GM18526 (cell line): ENCODE data around the gene TBXAS1.

Experiments used
- POLR2A ChIP-seq: IDR thresholded peaks from 3 replicates; pipeline ENCODE4 v1.6.1; 2011; ENCODE audit not compliant: insufficient read length; ENCODE audit errors: extremely low read depth

TBXAS1 gene

DNA sequence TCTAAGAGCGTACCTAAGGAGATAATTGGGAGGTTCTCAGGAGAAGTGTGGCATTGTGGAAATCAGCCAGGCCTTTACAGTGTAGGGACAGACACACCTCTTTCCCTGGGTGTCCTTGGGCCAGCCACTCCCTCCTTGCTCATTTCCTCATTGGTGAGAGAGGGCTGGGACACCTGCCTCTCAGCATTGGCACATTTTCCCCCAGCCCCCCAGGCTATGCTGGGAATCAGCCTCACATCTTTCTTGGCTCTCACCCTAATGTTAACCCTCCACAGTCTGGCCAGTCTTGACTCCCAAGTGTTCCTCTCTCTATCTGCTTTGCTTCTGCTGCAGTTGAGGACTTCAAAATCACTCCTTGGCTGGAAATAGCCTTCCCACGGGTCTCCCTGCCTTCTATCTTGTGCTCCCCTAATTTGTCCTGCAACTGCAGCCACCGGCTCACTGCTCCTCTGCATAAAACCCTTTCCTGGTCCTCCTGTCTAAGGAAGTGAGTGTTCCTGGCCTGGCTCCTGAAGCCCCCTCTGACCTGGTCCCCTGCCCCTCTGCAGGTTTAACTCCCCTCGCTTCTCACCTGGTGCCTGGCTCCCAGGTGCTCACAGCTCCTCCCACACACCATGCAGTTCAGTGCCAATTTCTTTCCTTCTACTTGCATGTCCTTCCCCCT is 15.8 kb downstream of the TBXAS1 start:
- TF ChIP-seq POLR2A = no peak

DNA sequence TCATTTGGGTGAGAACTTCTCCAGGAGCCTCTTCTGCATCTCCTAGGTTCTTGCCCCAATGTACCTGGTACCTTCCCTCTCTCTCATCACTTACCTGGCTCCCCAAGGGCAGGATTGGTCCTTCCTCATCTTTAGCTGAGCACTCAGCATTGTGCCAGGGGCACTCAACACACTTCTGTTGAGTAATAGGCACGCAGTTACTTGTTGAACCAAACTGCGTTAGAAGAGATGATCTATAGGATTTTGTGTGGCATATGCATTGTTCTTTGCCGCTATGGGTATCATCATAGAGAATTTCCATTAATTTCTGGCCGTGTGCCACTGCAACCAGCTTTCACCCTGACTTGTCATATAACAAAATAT is 16.4 kb downstream of the TBXAS1 start:
- TF ChIP-seq POLR2A = no peak

DNA sequence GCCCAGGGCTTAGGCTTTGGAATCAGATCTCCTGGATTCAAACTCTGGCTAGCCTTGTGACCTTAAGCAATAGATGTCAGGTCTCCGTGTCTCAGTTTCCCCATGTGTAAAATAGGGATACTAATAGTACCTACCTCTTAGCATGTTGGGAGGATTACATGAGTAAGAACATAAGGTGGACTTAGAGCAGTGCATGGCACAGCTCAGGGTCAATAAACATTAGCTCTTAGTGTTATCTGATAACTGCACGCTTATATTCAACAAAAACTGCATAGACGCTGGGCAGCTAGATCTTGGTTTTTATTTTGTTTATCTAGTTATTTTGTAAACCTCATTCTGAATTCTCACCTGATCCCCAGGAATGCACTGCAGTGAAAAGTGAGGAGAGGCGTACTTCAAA is 17.2 kb downstream of the TBXAS1 start:
- TF ChIP-seq POLR2A = no peak

DNA sequence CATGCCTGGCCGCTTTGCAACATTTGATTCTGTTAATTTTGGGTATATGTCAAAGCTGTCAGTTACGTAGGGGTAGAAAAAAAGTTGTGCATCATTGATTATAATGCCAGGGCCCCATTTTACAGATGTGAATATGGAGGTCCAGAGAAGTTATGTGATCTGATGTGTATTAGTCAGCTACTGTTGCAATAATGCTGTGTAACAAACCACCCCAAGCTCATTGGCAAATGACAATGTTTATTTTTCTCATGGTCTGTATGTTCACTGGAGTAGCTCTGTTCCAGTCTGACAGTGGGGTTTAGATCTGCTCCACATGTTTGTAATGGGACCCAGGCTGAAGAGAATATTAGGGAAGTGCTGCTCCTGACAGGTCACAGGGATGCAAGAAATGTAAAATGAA is 19.2 kb downstream of the TBXAS1 start:
- TF ChIP-seq POLR2A = no peak

DNA sequence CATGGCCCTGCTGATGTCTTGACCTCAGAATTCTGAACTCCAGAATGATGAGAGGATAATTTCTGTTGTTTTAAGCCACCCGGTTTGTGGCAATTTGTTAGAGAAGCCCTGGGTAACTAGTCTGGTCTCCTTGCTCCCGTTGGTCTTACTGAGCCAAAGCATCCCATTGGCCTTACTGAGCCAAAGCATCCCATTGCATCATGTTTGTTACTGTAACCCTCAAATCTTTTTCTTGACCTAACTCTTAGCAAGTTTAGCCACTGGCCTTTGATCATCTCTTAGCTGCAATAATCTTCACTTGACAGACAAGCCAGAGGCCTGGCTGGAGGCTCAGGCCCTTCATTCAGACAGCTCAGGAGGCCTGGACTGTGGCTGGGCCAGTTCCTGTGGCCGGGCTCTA is 21.8 kb downstream of the TBXAS1 start:
- TF ChIP-seq POLR2A = no peak

DNA sequence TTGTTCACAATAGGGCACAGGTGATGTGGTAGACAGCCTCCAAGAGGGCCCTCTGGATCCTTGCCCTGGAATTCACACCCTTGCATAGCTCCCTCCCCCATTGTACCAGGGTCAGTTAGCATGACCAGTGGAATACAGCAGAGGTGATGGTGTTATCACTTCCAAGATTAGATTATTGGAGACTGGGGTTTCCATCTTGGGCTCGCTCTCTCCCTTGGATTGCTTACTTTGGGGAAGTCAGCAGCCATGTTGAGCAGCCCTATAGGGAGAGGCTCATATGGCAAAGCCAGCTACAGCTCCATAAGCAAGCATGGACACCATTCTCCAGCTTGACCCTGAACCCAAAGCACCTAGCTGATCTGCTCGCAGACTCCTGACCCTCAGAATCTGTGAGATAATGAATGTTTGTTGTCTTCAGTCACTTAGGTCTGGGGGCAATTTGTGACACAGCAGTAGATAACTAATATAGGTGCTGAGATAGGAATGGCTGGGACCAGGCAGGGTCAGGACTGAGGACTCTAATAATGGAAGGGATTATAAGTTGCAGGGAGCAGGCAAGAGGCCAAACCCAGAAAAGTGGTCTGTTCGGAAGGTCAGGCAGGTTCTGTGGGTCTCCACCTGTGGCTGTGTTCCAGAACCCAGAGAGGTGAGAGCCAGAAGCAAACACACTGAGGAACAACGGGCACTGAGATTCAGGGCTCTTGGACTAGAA is 22.9 kb downstream of the TBXAS1 start:
- TF ChIP-seq POLR2A = no peak

DNA sequence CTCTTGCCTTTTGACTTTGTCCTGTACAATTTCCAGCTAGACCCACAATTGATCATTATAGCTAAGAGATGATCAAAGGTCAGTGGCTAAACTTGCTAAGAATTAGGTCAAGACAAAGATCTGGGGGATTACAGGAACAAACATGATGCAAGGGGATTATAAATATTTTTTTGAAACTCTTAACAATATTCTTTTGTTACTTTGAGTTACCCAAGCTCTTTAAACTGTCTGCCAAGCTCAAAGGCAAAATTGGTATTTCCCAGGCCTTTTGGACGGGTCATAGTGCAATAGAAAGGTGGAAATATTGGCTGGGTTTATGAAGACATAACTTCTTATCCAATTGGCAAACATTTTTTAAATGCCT is 23.4 kb downstream of the TBXAS1 start:
- no peak for TF ChIP-seq POLR2A

DNA sequence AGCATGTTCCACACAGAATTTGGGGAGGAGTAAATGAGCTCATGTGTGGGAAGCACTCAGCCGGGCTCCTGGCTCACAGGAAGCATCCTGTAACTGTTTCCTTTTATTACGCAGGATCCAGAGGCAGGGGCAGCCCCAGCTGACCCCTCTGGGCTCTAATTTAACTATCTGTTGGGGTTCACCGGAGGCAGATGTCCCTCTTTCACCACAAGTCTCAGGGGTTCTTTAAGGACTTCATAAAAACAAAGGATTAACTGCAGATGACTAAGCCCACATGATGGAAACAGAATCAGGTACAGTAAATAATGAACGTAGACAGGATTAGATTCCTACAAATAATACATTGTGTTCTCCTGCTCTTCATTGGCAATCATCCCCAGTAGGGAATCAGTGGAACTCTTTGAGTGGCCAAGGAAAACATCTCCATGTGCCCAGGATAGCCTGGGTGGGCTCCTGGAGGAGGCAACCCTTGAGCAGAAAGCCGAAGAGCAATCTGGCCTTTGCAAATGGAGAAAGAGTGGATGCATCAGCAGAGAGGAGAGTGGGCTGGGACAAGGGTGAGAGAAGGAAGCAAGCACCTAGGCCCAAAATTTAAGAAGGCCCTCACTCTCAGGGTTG is 24.6 kb downstream of the TBXAS1 start:
- no peak for TF ChIP-seq POLR2A

DNA sequence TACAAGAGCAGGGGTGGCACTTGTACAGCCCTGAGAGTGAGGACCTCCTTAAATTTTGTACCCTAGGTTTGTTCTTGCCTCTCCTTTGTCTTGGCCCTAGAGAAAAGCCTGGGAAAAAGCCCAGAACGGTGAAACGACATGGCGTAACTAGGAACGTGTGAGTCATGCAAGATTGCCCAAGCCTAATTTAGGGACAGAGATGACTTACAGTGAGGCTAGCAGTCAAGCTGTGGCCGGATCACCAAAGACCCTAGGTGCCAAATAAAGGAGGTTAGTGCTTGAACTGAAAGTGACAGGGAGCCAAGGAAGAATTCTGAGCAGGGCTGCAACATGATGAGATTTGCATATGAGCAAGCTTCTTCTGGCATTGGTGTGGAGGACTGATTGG is 25.1 kb downstream of the TBXAS1 start:
- no peak for TF ChIP-seq POLR2A

DNA sequence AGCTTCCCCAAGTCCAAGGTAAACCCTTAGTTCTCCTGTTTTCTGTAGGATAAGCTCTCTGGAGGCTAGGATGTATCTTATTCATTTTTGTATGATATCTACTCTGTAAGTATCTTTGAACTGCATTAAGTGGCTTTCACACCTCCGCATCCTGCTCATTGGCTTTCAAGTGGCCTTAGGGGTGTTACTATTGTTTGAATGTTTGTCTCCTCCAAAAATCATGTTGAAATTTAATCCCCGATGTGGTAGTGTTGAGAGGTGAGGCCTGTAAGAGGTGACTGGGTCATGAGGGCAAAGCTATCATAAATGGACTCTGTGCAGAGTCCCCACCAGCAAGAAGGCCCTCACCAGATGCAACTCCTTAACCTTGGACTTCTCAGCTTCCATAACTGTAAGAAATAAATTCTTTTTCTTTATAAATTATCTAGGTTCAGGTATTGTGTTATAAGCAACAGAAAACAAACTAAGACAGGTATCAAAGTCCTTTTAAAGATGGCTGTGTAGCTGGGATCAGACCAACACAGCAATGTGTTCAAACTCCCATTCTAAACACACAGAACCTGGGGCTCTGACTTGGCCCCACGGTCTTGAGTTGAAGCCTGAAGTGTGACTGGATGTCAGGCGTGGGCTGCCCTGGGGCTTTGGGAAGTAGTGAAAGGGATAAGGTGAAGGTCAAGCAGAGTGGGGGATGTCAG is 25.9 kb downstream of the TBXAS1 start:
- TF ChIP-seq POLR2A = no peak

DNA sequence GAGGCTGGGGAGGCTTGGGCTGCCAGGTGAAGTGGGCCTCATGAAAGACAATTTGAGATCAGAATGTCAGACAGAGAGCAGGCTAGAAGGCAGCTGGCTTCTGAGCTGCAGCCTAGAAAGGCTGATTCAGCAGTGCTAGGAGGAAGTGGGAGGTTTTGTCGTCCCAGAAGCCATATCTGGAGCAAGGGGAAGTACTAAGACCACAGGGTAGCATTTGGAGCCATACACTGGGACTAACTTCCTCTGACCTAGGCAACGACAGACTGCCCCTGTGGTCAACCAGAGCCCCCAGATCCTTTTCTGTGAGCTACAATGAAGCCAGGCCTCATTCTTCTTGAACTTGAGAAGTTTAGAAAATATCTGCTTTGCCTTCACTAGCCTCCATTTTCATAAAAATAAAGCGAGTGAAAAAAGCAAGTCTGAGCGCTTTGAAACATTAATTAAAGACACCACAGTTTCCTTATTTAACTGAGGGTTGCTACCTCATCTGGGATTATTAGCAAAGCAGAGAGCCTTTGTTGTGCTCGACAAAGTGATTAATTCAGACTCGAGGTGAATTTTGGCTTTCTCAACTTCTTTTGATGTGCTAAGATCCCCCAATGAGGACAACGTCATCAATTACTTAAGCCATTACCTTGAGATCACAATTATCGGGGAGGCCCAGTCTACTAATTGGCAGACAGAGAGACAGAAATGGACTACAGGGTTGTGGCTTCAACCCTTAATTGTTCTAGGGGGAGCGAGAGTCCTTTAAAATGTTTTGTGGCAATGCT is 26.6 kb downstream of the TBXAS1 start:
- TF ChIP-seq POLR2A = no peak

DNA sequence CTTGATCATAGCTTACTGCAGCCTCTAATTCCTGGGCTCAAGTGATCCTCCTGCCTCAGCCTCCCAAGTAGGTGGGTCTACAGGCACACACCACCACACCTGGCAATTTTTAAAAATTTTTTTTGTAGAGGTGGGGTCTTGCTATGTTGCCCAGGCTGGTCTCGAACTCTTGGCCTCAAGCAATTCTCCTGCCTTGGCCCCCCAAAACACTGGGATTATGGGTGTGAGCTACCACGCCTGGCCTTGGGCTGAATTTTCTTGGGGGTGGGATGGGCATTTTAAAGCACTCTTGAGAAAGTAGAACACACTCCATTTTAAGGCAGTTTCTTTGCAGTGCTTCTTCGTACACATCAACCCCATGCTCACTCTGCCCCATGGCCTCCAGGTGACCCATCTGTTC is 28.7 kb downstream of the TBXAS1 start:
- no peak for TF ChIP-seq POLR2A

DNA sequence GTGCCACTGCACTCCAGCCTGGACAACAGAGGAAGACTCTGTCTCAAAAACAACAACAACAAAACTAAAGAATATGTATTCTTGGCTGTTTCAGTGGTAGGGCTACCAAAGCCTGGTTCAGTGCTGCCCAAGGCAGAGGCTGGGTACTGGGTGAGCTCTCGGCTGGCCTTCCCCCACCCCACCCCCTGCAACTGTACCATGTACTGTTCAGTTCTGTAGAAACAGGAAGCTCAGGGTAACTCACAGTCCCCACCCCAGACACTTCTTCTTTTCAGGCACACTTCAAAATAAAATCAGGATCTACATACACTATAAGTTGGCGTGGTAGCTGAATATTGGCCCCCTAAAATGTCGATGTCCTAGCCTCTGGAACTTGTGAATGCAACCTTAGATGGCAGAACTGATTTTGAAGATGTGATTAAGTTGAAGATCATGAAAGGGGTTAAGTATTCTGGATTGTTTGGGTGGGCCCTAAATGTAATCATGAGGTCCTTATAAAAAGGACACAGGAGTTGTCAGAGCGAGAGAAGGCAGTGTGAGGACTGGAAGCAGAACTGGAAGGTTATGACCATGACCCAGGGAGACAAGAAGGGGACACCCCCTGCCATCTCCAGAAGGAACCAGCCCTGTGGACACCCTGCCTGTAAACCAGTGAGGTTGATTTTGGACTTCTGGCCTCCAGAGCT is 31.2 kb downstream of the TBXAS1 start:
- no peak for TF ChIP-seq POLR2A

DNA sequence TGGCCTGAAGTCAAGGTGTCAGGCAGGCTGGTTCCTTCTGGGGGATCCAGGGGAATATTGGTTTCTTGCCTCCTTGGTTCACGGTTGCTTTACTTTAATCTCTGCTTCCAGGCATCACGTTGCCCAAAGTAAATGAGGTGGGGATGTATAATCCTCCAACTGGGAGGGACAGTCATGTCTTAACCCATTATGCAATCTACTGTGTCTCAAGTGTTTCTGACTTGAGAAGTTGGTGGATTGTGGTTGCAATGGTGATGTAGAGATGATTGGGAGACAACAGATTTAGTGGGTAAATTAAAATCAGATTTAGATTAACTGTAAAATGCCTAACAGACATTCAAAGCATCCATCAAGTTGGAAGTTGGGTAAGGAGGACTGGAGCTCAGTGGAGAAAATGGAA is 32.7 kb downstream of the TBXAS1 start:
- TF ChIP-seq POLR2A = no peak
